Parathyroid adenoma (tissue), 2 donors: ENCODE measurements around the gene LINGO1.

Source experiments
- H2AFZ ChIP-seq: fragments of 300-600 bp; sonication (generic); one replicate; pipeline ENCODE4 v1.7.0; 2017; ENCODE audit warnings: antibody characterized with exemption, mild to moderate bottlenecking
- H3K27ac ChIP-seq: fragments of 300-600 bp; sonication (generic); one replicate; pipeline ENCODE4 v1.7.0; 2017
- H3K27me3 ChIP-seq: fragments of 300-600 bp; sonication (generic); one replicate; pipeline ENCODE4 v1.7.0; 2017; ENCODE audit warnings: low read length; ENCODE audit not compliant: control insufficient read depth, insufficient read depth
- H3K36me3 ChIP-seq: fragments of 300-600 bp; sonication (generic); one replicate; pipeline ENCODE4 v1.7.0; 2017; ENCODE audit warnings: low read length; ENCODE audit not compliant: control insufficient read depth, insufficient read depth
- H3K4me1 ChIP-seq: fragments of 300-600 bp; sonication (generic); one replicate; pipeline ENCODE4 v1.7.0; 2017; ENCODE audit warnings: control low read depth
- H3K4me2 ChIP-seq: fragments of 300-600 bp; sonication (generic); one replicate; pipeline ENCODE4 v1.7.0; 2017; ENCODE audit warnings: low read length
- H3K4me3 ChIP-seq: fragments of 300-600 bp; sonication (generic); one replicate; pipeline ENCODE4 v1.7.0; 2017; ENCODE audit warnings: low read depth, low read length
- H3K79me2 ChIP-seq: fragments of 300-600 bp; sonication (generic); one replicate; pipeline ENCODE4 v1.7.0; 2017; ENCODE audit warnings: control low read depth
- H3K9ac ChIP-seq: fragments of 300-600 bp; sonication (generic); one replicate; pipeline ENCODE4 v1.7.0; 2017; ENCODE audit warnings: mild to moderate bottlenecking
- H3K9me3 ChIP-seq: fragments of 300-600 bp; sonication (generic); one replicate; pipeline ENCODE4 v1.7.0; 2017; ENCODE audit warnings: low read length; ENCODE audit not compliant: control insufficient read depth
- CTCF ChIP-seq: fragments of 300-600 bp; sonication (generic); IDR thresholded peaks from one replicate; pipeline ENCODE4 v1.7.0; 2017; ENCODE audit warnings: antibody characterized with exemption, mild to moderate bottlenecking
- donor health status: primary hyperparathyroidism.

LINGO1 gene

GRCh38 chr15:77650265-77650664, 17.6 kb upstream of the LINGO1 start:
- H3K4me1 ChIP-seq: no peaks in the 10 kb centered on the region
- no peak overlapping the region for H2AFZ ChIP-seq
- no peak overlapping the region for H3K4me2 ChIP-seq
- H3K36me3 ChIP-seq: no peaks in the 10 kb centered on the region
- H3K27me3 ChIP-seq: no peaks in the 10 kb centered on the region
- H3K4me3 ChIP-seq: no peak overlapping the region
- H3K79me2 ChIP-seq: no peaks in the 10 kb centered on the region
- H3K27ac ChIP-seq: no peak overlapping the region
- H3K9ac ChIP-seq: no peak overlapping the region
- no peak for TF ChIP-seq CTCF
- no peaks in the 10 kb centered on the region for H3K9me3 ChIP-seq

GRCh38 chr15:77649610-77650009, 16.9 kb upstream of the LINGO1 start:
- no peaks in the 10 kb centered on the region for H3K27me3 ChIP-seq
- H3K79me2 ChIP-seq: no peaks in the 10 kb centered on the region
- H3K4me1 ChIP-seq: no peaks in the 10 kb centered on the region
- H3K4me2 ChIP-seq: no peak overlapping the region
- H2AFZ ChIP-seq: no peak overlapping the region
- no peak overlapping the region for H3K4me3 ChIP-seq
- no peak overlapping the region for H3K27ac ChIP-seq
- H3K9me3 ChIP-seq: no peaks in the 10 kb centered on the region
- TF ChIP-seq CTCF: no peak
- no peak overlapping the region for H3K9ac ChIP-seq
- H3K36me3 ChIP-seq: no peaks in the 10 kb centered on the region

GRCh38 chr15:77649017-77649416, 16.3 kb upstream of the LINGO1 start:
- no peak overlapping the region for H3K27ac ChIP-seq
- no peaks in the 10 kb centered on the region for H3K36me3 ChIP-seq
- H3K9me3 ChIP-seq: no peaks in the 10 kb centered on the region
- no peak overlapping the region for H3K4me2 ChIP-seq
- H3K9ac ChIP-seq: no peak overlapping the region
- no peaks in the 10 kb centered on the region for H3K79me2 ChIP-seq
- no peak overlapping the region for H2AFZ ChIP-seq
- H3K4me3 ChIP-seq: no peak overlapping the region
- H3K27me3 ChIP-seq: no peaks in the 10 kb centered on the region
- TF ChIP-seq CTCF: no peak
- no peaks in the 10 kb centered on the region for H3K4me1 ChIP-seq

GRCh38 chr15:77647961-77648360, 15.2 kb upstream of the LINGO1 start:
- H3K27me3 ChIP-seq: no peaks in the 10 kb centered on the region
- H3K4me3 ChIP-seq: no peak overlapping the region
- no peaks in the 10 kb centered on the region for H3K36me3 ChIP-seq
- no peaks in the 10 kb centered on the region for H3K9me3 ChIP-seq
- no peak overlapping the region for H3K4me2 ChIP-seq
- no peaks in the 10 kb centered on the region for H3K79me2 ChIP-seq
- H2AFZ ChIP-seq: no peak overlapping the region
- H3K4me1 ChIP-seq: no peaks in the 10 kb centered on the region
- H3K27ac ChIP-seq: no peak overlapping the region
- no peak overlapping the region for H3K9ac ChIP-seq
- TF ChIP-seq CTCF: no peak

- no peak for TF ChIP-seq CTCF
- Histone ChIP-seq H3K4me1 (no peaks in the 10 kb centered on the region), H3K9me3 (no peaks in the 10 kb centered on the region), H3K9ac (no peak overlapping the region), H3K27me3 (no peaks in the 10 kb centered on the region), H3K4me2 (no peak overlapping the region), H3K27ac (no peak overlapping the region), H3K36me3 (no peaks in the 10 kb centered on the region), H2AFZ (no peak overlapping the region), H3K4me3 (no peak overlapping the region), H3K79me2 (no peaks in the 10 kb centered on the region)
Measured at GRCh38 chr15:77646104-77646694, 13.5 kb upstream of the LINGO1 start.
